SJCRH30 (cell line): Measurements from ENCODE around the gene PPEF1. TPM values are rescaled to one million over a fixed set of nuclear protein-coding genes. Genes with fewer than 3 reads are reported as not detected.
"Not testable (repeated sequence)": the region's sequence is repeated elsewhere in the genome, so short reads cannot be mapped to it uniquely, and the experiment has no call there.

ENCODE experiments used
- DNase-seq, 2 experiments: peaks; one replicate each; pipeline ENCODE4 v3.0.0-alpha.2; 2015 to 2020
- H3K27ac ChIP-seq: fragments of 250-450 bp; sonication (Bioruptor Pico); 2 replicates; pipeline ENCODE4 v1.5.1; 2020; ENCODE audit warnings: mild to moderate bottlenecking, moderate library complexity
- H3K27me3 ChIP-seq: fragments of 250-450 bp; sonication (Bioruptor Pico); 2 replicates; pipeline ENCODE4 v1.5.1; 2020; ENCODE audit warnings: mild to moderate bottlenecking, moderate library complexity
- H3K36me3 ChIP-seq: fragments of 250-450 bp; sonication (Bioruptor Pico); 2 replicates; pipeline ENCODE4 v1.5.1; 2020; ENCODE audit warnings: mild to moderate bottlenecking, moderate library complexity
- H3K4me1 ChIP-seq: fragments of 250-450 bp; sonication (Bioruptor Pico); 2 replicates; pipeline ENCODE4 v1.5.1; 2020; ENCODE audit warnings: mild to moderate bottlenecking, moderate library complexity
- H3K4me3 ChIP-seq: fragments of 250-450 bp; sonication (Bioruptor Pico); 2 replicates; pipeline ENCODE4 v1.5.1; 2020; ENCODE audit warnings: mild to moderate bottlenecking, moderate library complexity
- H3K9me3 ChIP-seq: fragments of 250-450 bp; sonication (Bioruptor Pico); replicated peaks from 2 replicates; pipeline ENCODE4 v1.5.1; 2020; ENCODE audit warnings: mild to moderate bottlenecking, moderate library complexity
- total RNA-seq: library from RNA; depleted of rRNA; stranded (reverse); fragments of >200 nt; shearing (Covaris generic); gene quantifications from 2 replicates; pipeline ENCODE4 v1.2.3, GENCODE V29; 2014

PPEF1 gene
- total RNA-seq, 1 experiment from 2014 or later: 0.51 TPM

- no peak for DNase-seq
- no peaks in the 10 kb centered on the region for H3K27me3 ChIP-seq
- no peaks in the 10 kb centered on the region for H3K36me3 ChIP-seq
- no peaks in the 10 kb centered on the region for H3K4me1 ChIP-seq
- H3K4me3 ChIP-seq: no peak overlapping the region
- H3K27ac ChIP-seq: no peak overlapping the region
- H3K9me3 ChIP-seq: no peaks in the 10 kb centered on the region
Observed at GRCh38 chrX:18733287-18733686, 25.8 kb downstream of the PPEF1 start.

DNA sequence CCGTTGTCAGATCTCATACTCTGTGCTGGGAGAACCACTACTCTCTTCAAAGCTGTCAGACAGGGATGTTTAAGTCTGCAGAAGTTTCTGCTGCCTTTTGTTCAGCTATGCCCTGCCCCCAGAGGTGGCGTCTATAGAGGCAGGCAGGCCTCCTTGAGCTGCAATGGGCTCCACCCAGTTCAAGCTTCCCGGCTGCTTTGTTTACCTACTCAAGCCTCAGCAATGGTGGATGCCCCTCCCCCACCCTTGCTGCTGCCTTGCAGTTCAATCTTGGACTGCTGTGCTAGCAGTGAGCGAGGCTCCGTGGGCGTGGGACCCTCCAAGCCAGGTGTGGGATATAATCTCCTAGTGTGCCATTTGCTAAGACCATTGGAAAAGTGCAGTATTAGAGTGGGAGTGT lies 32.2 kb downstream of the PPEF1 start:
- not testable (repeated sequence) for H3K4me1 ChIP-seq, H3K4me3 ChIP-seq, DNase-seq, H3K36me3 ChIP-seq, H3K27ac ChIP-seq, H3K27me3 ChIP-seq, H3K9me3 ChIP-seq

DNA sequence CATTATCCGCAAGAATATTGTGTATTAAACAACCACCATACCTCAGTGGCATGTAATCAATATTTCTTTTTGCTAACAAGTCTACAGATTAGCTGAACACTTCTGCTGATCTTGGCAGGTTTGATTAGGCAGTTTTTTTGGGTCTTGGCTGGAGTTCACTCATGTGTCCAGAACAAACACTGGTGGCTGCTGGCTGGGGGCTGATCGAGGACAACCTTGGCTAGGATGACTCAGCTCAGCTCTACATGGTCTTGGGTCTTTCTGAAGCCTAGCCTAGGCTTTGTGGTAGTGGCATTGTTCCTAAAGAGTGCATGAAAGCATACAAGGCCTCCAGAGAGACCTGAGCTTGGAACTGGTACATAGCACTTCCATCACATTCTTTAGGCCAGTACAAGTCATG lies 41.1 kb downstream of the PPEF1 start:
- H3K4me3 ChIP-seq: no peak overlapping the region
- H3K4me1 ChIP-seq: no peaks in the 10 kb centered on the region
- DNase-seq: no peak
- H3K9me3 ChIP-seq: no peaks in the 10 kb centered on the region
- H3K36me3 ChIP-seq: no peaks in the 10 kb centered on the region
- H3K27me3 ChIP-seq: no peaks in the 10 kb centered on the region
- H3K27ac ChIP-seq: no peak overlapping the region

GRCh38 chrX:18753631-18754030 lies 46.2 kb downstream of the PPEF1 start:
- DNase-seq: no peak
- H3K4me3 ChIP-seq: no peak overlapping the region
- no peaks in the 10 kb centered on the region for H3K27me3 ChIP-seq
- no peaks in the 10 kb centered on the region for H3K9me3 ChIP-seq
- H3K4me1 ChIP-seq: no peaks in the 10 kb centered on the region
- no peaks in the 10 kb centered on the region for H3K36me3 ChIP-seq
- H3K27ac ChIP-seq: no peak overlapping the region

- Histone ChIP-seq H3K27ac (no peak overlapping the region), H3K4me3 (no peak overlapping the region), H3K4me1 (no peaks in the 10 kb centered on the region), H3K36me3 (no peaks in the 10 kb centered on the region), H3K27me3 (no peaks in the 10 kb centered on the region), H3K9me3 (no peaks in the 10 kb centered on the region)
- no peak for DNase-seq
Observed at GRCh38 chrX:18755651-18756050, 48.2 kb downstream of the PPEF1 start.

GRCh38 chrX:18757956-18758932 lies 50.8 kb downstream of the PPEF1 start:
- Histone ChIP-seq H3K4me3 (no peak overlapping the region), H3K4me1 (no peaks in the 10 kb centered on the region), H3K27me3 (no peaks in the 10 kb centered on the region), H3K36me3 (no peaks in the 10 kb centered on the region), H3K27ac (no peak overlapping the region), H3K9me3 (no peaks in the 10 kb centered on the region)
- DNase-seq: no peak

DNA sequence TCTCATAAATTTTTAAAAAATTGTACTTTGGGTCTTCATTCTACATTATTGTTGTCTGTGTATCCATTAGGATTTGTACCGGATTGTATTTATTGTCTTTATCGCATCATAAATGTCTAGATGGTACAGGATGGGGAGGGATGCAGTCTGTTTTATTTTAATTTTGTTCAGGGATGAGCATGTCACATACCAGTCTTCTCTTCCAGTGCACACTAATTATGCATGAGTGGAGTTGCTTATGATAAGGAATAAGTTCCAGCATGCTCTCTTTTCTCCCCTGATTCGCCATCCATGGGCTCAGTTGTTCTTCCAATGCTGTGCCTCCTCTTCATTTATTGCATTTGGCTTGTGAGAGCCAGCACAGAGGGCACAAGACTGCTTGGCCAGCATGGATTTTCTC lies 54.3 kb downstream of the PPEF1 start:
- no peak overlapping the region for H3K4me3 ChIP-seq
- H3K27ac ChIP-seq: no peak overlapping the region
- no peaks in the 10 kb centered on the region for H3K27me3 ChIP-seq
- DNase-seq: no peak
- H3K36me3 ChIP-seq: no peaks in the 10 kb centered on the region
- no peaks in the 10 kb centered on the region for H3K4me1 ChIP-seq
- no peaks in the 10 kb centered on the region for H3K9me3 ChIP-seq

GRCh38 chrX:18763106-18763505 lies 55.7 kb downstream of the PPEF1 start:
- not testable (repeated sequence) for H3K4me3 ChIP-seq, H3K36me3 ChIP-seq, H3K27ac ChIP-seq, DNase-seq, H3K27me3 ChIP-seq, H3K4me1 ChIP-seq, H3K9me3 ChIP-seq

GRCh38 chrX:18769364-18769763 lies 61.9 kb downstream of the PPEF1 start:
- no peaks in the 10 kb centered on the region for H3K36me3 ChIP-seq
- no peaks in the 10 kb centered on the region for H3K4me1 ChIP-seq
- H3K27me3 ChIP-seq: no peaks in the 10 kb centered on the region
- no peak overlapping the region for H3K4me3 ChIP-seq
- H3K9me3 ChIP-seq: no peaks in the 10 kb centered on the region
- H3K27ac ChIP-seq: no peak overlapping the region
- no peak for DNase-seq

- Histone ChIP-seq H3K4me1 (no peaks in the 10 kb centered on the region), H3K9me3 (no peaks in the 10 kb centered on the region), H3K27me3 (no peaks in the 10 kb centered on the region), H3K27ac (no peak overlapping the region), H3K36me3 (no peaks in the 10 kb centered on the region), H3K4me3 (no peak overlapping the region)
- DNase-seq: no peak
Observed at GRCh38 chrX:18769812-18770573, 62.5 kb downstream of the PPEF1 start.

GRCh38 chrX:18789916-18790315 lies 82.5 kb downstream of the PPEF1 start:
- peak; percentile 3 to 59 for DNase-seq
- Histone ChIP-seq H3K27me3 (no peaks in the 10 kb centered on the region), H3K27ac (peak overlapping the region; percentile 17; the same call in 1 of the 2 replicates), H3K4me3 (no peak overlapping the region), H3K4me1 (peaks cover 23% of the 10 kb centered on the region), H3K9me3 (no peaks in the 10 kb centered on the region), H3K36me3 (no peaks in the 10 kb centered on the region)

DNA sequence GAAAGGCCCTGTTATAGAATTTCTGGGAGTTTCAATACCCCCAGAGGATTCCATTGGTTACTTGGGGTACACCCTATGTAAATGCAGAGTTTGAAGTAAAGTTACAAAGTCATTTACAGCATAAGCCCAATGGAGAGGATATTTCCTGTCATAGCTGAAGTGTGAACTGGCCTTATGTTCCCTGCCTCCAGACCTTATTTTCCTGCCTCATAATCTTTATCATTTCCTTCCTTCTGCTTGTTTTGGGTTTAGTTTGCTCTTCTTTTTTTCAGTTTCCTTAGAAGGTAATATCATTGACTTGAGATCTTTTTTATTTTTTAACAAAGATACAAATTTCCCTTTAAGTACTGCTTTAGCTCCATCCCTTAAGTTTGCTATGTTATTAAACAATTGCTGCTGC lies 85.4 kb downstream of the PPEF1 start:
- Histone ChIP-seq H3K27ac (no peak overlapping the region), H3K27me3 (no peaks in the 10 kb centered on the region), H3K36me3 (no peaks in the 10 kb centered on the region), H3K9me3 (no peaks in the 10 kb centered on the region), H3K4me3 (no peak overlapping the region), H3K4me1 (peaks cover 23% of the 10 kb centered on the region)
- no peak for DNase-seq

- Histone ChIP-seq H3K27ac (no peak overlapping the region), H3K9me3 (no peaks in the 10 kb centered on the region), H3K4me3 (no peak overlapping the region), H3K27me3 (no peaks in the 10 kb centered on the region), H3K36me3 (no peaks in the 10 kb centered on the region), H3K4me1 (peaks cover 23% of the 10 kb centered on the region)
- peak; percentile 32 to 59 for DNase-seq
Observed at GRCh38 chrX:18793601-18794089, 86.2 kb downstream of the PPEF1 start.

DNA sequence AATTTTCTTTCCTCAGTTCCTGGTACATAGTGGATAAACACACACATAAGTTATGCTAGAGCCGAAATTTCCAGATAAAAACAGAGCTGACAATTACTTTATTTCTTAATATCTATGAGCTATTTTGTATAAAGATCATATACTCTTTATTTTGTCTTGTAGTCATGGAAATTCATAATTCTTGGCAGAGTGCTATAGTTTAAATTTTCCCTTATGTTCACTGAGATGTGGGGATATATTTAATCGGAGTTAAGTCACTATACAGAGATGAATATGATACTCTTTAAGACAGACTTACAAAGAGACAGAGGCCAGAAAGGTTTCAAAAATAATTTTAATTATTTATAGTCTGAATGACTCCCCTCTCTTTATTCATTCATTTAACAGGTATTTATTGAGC lies 89.7 kb downstream of the PPEF1 start:
- H3K27ac ChIP-seq: no peak overlapping the region
- no peaks in the 10 kb centered on the region for H3K9me3 ChIP-seq
- DNase-seq: no peak
- H3K27me3 ChIP-seq: no peaks in the 10 kb centered on the region
- no peak overlapping the region for H3K4me3 ChIP-seq
- peaks cover 10% of the 10 kb centered on the region for H3K4me1 ChIP-seq
- no peaks in the 10 kb centered on the region for H3K36me3 ChIP-seq

DNA sequence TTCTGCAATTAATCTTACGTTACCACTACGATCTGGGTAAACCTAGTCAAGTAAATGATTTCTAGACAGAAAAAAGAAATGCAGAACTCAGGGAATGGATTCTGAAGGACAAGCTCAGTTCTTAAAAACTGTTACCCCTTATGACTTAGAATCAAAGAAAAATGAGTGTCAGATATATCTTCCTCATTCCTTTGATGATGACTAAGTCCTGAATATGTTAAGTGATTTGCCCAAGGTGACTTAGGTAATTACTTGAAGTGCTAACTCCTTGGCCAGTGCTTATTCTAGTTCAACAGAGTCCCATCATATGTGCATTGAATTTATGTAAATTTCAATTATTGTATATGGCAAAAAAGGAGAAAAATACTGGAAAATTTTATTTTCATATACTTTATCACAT lies 92.5 kb downstream of the PPEF1 start:
- H3K9me3 ChIP-seq: no peaks in the 10 kb centered on the region
- no peaks in the 10 kb centered on the region for H3K27me3 ChIP-seq
- no peak overlapping the region for H3K4me3 ChIP-seq
- no peaks in the 10 kb centered on the region for H3K4me1 ChIP-seq
- no peaks in the 10 kb centered on the region for H3K36me3 ChIP-seq
- no peak overlapping the region for H3K27ac ChIP-seq
- no peak for DNase-seq
